SJSA1 (cell line): Measurements from ENCODE around the gene TMEM114. TPM values are rescaled to one million over a fixed set of nuclear protein-coding genes. Genes with fewer than 3 reads are reported as not detected.
"Not testable (repeated sequence)": the region's sequence is repeated elsewhere in the genome, so short reads cannot be mapped to it uniquely, and the experiment has no call there.

Experiments
- DNase-seq, 2 experiments: peaks; one replicate each; pipeline ENCODE4 v3.0.0-alpha.2; 2015 to 2020; ENCODE audit warnings: low spot score in 2 of 2, low read depth in 1 of 2
- H3K27ac ChIP-seq: fragments of 250-450 bp; sonication (Bioruptor Pico); 2 replicates; pipeline ENCODE4 v1.5.1; 2020; ENCODE audit warnings: mild to moderate bottlenecking, moderate library complexity
- H3K27me3 ChIP-seq: fragments of 250-450 bp; sonication (Bioruptor Pico); replicated peaks from 2 replicates; pipeline ENCODE4 v1.5.1; 2020; ENCODE audit warnings: mild to moderate bottlenecking, moderate library complexity
- H3K36me3 ChIP-seq: fragments of 250-450 bp; sonication (Bioruptor Pico); 2 replicates; pipeline ENCODE4 v1.5.1; 2020; ENCODE audit warnings: mild to moderate bottlenecking
- H3K4me1 ChIP-seq: fragments of 250-450 bp; sonication (Bioruptor Pico); replicated peaks from 2 replicates; pipeline ENCODE4 v1.6.1; 2021; ENCODE audit warnings: mild to moderate bottlenecking
- H3K4me3 ChIP-seq: fragments of 250-450 bp; sonication (Bioruptor Pico); 2 replicates; pipeline ENCODE4 v1.5.1; 2020; ENCODE audit warnings: mild to moderate bottlenecking
- H3K9me3 ChIP-seq: fragments of 250-450 bp; sonication (Bioruptor Pico); replicated peaks from 2 replicates; pipeline ENCODE4 v1.5.1; 2020; ENCODE audit warnings: mild to moderate bottlenecking
- total RNA-seq: library from RNA; depleted of rRNA; stranded (reverse); fragments of >200 nt; shearing (Covaris generic); gene quantifications from 2 replicates; pipeline ENCODE4 v1.2.3, GENCODE V29; 2014

The TMEM114 gene
- total RNA-seq, 1 experiment from 2014 or later: not detected

- Histone ChIP-seq H3K27me3 (peaks cover 3% of the 10 kb centered on the region; the same call in 1 of the 2 replicates), H3K36me3 (no peaks in the 10 kb centered on the region), H3K27ac (no peak overlapping the region), H3K4me3 (no peak overlapping the region), H3K4me1 (peaks cover 13% of the 10 kb centered on the region), H3K9me3 (no peaks in the 10 kb centered on the region)
- DNase-seq: no peak
Observed at GRCh38 chr16:8576141-8577004, 13.9 kb downstream of the TMEM114 start.

GRCh38 chr16:8575399-8575798 lies 14.9 kb downstream of the TMEM114 start:
- Histone ChIP-seq H3K4me3 (no peak overlapping the region), H3K4me1 (peaks cover 21% of the 10 kb centered on the region), H3K27ac (no peak overlapping the region), H3K9me3 (no peaks in the 10 kb centered on the region), H3K27me3 (peaks cover 3% of the 10 kb centered on the region; the same call in 1 of the 2 replicates), H3K36me3 (no peaks in the 10 kb centered on the region)
- no peak for DNase-seq

- no peak overlapping the region for H3K4me3 ChIP-seq
- DNase-seq: peak in 1 of 2 experiments; percentile 21
- H3K27me3 ChIP-seq: peaks cover 3% of the 10 kb centered on the region; the same call in 1 of the 2 replicates
- H3K9me3 ChIP-seq: no peaks in the 10 kb centered on the region
- H3K4me1 ChIP-seq: peaks cover 25% of the 10 kb centered on the region
- no peaks in the 10 kb centered on the region for H3K36me3 ChIP-seq
- no peak overlapping the region for H3K27ac ChIP-seq
Observed at GRCh38 chr16:8572919-8573724, 17.2 kb downstream of the TMEM114 start.

GRCh38 chr16:8572063-8572918 lies 18.0 kb downstream of the TMEM114 start:
- Histone ChIP-seq H3K4me3 (no peak overlapping the region), H3K9me3 (no peaks in the 10 kb centered on the region), H3K27ac (no peak overlapping the region; the same call in 1 of the 2 replicates), H3K4me1 (peaks cover 25% of the 10 kb centered on the region), H3K36me3 (no peaks in the 10 kb centered on the region), H3K27me3 (peaks cover 3% of the 10 kb centered on the region; the same call in 1 of the 2 replicates)
- no peak for DNase-seq

GRCh38 chr16:8571061-8571596 lies 19.2 kb downstream of the TMEM114 start:
- H3K27ac ChIP-seq: peak overlapping the region; percentile 82
- peaks cover 2% of the 10 kb centered on the region; the same call in 1 of the 2 replicates for H3K27me3 ChIP-seq
- no peaks in the 10 kb centered on the region for H3K9me3 ChIP-seq
- no peak overlapping the region for H3K4me3 ChIP-seq
- DNase-seq: peak in 1 of 2 experiments; percentile 85
- peaks cover 25% of the 10 kb centered on the region for H3K4me1 ChIP-seq
- no peaks in the 10 kb centered on the region for H3K36me3 ChIP-seq

- H3K27ac ChIP-seq: peak overlapping the region; percentile 82
Observed at GRCh38 chr16:8570393-8570792, 19.9 kb downstream of the TMEM114 start.

GRCh38 chr16:8569650-8570346 lies 20.5 kb downstream of the TMEM114 start:
- Histone ChIP-seq H3K36me3 (no peaks in the 10 kb centered on the region), H3K9me3 (no peaks in the 10 kb centered on the region), H3K27ac (no peak overlapping the region), H3K4me3 (no peak overlapping the region), H3K27me3 (no peaks in the 10 kb centered on the region), H3K4me1 (peaks cover 25% of the 10 kb centered on the region)
- no peak for DNase-seq

More at GRCh38 chr16:8570393-8570792, 19.9 kb downstream of the TMEM114 start:
- H3K9me3 ChIP-seq, DNase-seq, H3K4me3 ChIP-seq, H3K27me3 ChIP-seq, H3K36me3 ChIP-seq: not testable (repeated sequence)
- peaks cover 25% of the 10 kb centered on the region for H3K4me1 ChIP-seq

GRCh38 chr16:8568231-8568617 lies 22.1 kb downstream of the TMEM114 start:
- no peak for DNase-seq

GRCh38 chr16:8567355-8568230 lies 22.7 kb downstream of the TMEM114 start:
- Histone ChIP-seq H3K36me3 (no peaks in the 10 kb centered on the region), H3K27ac (no peak overlapping the region), H3K27me3 (no peaks in the 10 kb centered on the region), H3K9me3 (no peaks in the 10 kb centered on the region), H3K4me1 (peaks cover 23% of the 10 kb centered on the region), H3K4me3 (no peak overlapping the region)
- peak; percentile 70 to 83 for DNase-seq

More at GRCh38 chr16:8568231-8568617, 22.1 kb downstream of the TMEM114 start:
- Histone ChIP-seq H3K27ac (no peak overlapping the region), H3K4me3 (no peak overlapping the region), H3K27me3 (no peaks in the 10 kb centered on the region), H3K4me1 (peaks cover 25% of the 10 kb centered on the region), H3K9me3 (no peaks in the 10 kb centered on the region), H3K36me3 (no peaks in the 10 kb centered on the region)

- Histone ChIP-seq H3K27me3 (no peaks in the 10 kb centered on the region), H3K9me3 (peaks cover 7% of the 10 kb centered on the region; the same call in 1 of the 2 replicates), H3K4me1 (peaks cover 4% of the 10 kb centered on the region), H3K36me3 (peaks cover 2% of the 10 kb centered on the region; the same call in 1 of the 2 replicates), H3K27ac (no peak overlapping the region), H3K4me3 (no peak overlapping the region)
- no peak for DNase-seq
Observed at GRCh38 chr16:8565498-8565897, 24.8 kb downstream of the TMEM114 start.

GRCh38 chr16:8564934-8565345 lies 25.4 kb downstream of the TMEM114 start:
- no peak for DNase-seq
- no peak overlapping the region for H3K4me3 ChIP-seq
- H3K27ac ChIP-seq: no peak overlapping the region
- H3K4me1 ChIP-seq: no peaks in the 10 kb centered on the region
- no peaks in the 10 kb centered on the region for H3K27me3 ChIP-seq
- peaks cover 7% of the 10 kb centered on the region; the same call in 1 of the 2 replicates for H3K9me3 ChIP-seq
- H3K36me3 ChIP-seq: peaks cover 2% of the 10 kb centered on the region; the same call in 1 of the 2 replicates
